Dedifferentiated amniotic fluid mesenchymal stem cell (primary cell): Measurements from ENCODE around the gene BICRA.
"Not testable (repeated sequence)": the region's sequence is repeated elsewhere in the genome, so short reads cannot be mapped to it uniquely, and the experiment has no call there.

Experiments used
- DNase-seq: peaks from one replicate; pipeline ENCODE4 v3.0.0-alpha.2; 2016; ENCODE audit errors: extremely low spot score

Gene BICRA

DNA sequence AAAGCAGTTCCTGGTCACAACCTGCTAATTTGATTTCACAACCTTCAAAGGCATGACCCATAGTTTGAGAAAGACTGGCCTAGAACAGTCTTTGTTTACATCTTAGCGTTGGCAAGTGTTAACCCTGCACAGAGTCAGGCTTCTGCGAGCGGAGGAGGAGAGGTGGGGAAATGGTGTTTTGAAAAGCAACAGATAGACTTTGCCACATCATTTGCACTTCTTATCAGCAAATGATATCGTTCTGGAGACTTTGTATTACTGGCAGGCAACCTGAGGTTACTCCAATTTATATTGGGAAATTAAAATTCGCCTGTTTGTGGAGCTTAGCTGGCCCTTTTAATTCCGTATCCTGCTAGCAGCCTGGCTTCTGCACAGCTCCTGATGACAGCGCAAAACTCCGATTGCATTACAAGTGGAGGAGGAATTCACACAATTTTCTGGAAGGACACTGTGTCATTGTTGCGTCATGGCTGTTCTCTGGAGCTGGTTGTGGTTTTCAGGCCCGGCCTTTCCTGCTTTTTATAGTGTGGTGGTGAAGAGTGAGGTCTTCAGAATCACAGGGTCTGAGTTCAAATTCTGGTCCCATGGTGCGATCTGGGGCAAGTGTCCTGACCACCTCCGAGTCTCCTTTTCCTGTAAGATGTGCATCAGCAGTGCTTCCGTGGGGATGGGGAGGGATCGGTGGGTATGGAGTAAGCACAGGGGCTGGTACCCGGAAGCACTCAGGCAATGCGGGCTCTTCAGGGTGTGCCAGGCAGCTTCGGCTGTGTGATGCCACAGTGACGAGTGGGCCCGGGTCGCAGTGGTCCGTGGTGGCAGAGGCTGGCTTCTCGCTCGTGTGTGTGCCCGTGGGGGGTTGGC lies 55.2 kb downstream of the BICRA start:
- peak; percentile 97 for DNase-seq

DNA sequence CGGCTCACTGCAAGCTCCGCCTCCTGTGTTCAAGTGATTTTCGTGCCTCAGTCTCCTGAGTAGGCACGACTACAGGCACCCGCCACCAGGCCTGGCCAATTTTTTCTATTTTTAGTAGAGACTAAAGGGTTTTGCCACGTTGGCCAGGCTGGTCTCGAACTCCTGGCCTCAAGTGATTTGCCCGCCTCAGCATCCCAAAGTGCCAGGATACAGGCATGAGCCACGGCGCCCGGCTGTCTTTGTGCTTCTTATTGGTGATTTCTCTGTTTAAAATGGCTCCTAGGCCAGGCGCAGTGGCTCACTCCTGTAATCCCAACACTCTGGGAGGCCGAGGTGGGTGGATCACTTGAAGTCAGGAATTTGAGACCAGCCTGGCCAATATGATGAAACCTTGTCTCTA lies 59.6 kb downstream of the BICRA start:
- DNase-seq, result not testable (repeated sequence)

- DNase-seq, result no peak
These were observed 61.8 kb downstream of the BICRA start for GRCh38 chr19:47670736-47671135.

DNA sequence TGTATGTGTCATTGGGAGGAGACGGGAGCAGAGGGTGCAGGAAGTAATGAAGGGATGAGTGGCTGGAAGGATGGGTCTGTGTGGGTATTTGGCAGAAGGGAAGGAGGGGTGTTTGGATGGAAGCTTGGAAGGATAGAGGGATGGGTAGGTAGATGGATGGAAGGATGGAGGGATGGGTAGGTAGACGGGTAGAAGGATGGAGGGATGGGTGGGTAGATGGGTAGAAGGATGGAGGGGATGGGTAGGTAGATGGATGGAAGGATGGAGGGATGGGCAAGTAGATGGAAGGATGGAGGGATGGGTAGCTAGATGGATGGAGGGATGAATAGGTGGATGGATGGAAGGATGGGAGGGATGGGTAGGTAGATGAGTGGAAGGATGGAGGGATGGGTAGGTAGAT lies 62.6 kb downstream of the BICRA start:
- no peak for DNase-seq

DNA sequence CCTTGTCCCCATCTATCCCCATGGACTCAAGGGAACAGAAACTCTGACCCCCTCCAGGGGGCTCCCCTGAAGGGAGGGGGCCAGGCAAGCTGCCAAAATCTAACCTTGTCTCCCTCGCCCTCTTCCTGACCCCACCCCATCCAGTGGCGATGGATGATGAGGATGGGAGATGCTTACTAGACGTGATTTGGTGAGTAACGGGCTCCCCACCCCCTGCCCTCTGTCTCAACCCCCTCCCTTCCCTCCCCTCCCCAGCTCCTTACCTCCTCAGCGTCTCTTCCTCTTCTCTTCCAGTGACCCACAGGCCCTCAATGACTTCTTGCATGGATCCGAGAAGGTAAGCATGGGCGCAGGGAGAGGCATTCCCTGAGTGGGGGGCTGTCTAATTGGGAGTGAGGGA lies 64.5 kb downstream of the BICRA start:
- DNase-seq, result no peak

GRCh38 chr19:47674548-47674947 lies 65.6 kb downstream of the BICRA start:
- no peak for DNase-seq

DNA sequence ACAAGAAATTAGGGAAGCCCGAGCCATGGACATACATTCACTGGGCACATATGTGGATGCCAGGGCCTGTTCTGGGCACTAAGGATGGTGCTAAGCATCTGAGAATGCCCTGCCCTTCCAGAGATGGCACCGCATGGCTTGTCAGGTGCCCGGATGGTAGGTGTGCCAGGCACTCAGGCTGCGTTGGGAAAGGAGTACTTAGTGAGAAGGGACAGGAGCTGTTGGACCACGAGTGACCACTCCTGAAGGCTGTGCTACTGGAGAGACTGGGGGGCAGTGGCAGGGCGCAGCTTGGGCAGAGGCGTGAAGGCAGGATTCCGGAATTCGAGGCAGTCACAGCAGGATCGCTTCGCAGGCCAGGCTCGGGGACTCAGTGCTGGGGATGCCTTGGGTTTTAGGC lies 66.3 kb downstream of the BICRA start:
- DNase-seq, result no peak

- DNase-seq, result no peak
These were observed 66.9 kb downstream of the BICRA start for GRCh38 chr19:47675859-47676258.

GRCh38 chr19:47676811-47677210 lies 67.9 kb downstream of the BICRA start:
- DNase-seq, result no peak

DNA sequence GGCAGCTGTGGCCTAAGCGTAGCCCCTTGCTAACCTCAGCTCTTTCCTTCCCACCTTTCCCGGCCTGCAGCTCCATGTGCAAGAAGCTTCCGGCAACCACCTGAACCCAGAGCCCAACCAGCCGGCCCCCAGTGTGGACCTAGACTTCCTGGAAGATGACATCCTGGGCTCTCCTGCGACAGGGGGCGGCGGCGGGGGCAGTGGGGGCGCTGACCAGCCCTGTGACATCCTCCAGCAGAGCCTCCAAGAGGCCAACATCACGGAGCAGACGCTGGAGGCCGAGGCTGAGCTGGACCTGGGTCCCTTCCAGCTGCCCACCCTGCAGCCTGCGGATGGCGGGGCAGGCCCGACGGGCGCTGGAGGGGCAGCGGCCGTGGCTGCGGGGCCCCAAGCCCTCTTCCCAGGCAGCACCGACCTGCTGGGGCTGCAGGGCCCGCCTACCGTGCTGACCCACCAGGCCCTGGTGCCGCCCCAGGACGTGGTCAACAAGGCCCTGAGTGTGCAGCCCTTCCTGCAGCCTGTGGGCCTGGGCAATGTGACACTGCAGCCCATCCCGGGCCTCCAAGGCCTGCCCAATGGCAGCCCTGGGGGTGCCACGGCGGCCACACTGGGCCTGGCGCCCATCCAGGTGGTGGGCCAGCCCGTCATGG lies 70.4 kb downstream of the BICRA start:
- DNase-seq, result no peak

DNA sequence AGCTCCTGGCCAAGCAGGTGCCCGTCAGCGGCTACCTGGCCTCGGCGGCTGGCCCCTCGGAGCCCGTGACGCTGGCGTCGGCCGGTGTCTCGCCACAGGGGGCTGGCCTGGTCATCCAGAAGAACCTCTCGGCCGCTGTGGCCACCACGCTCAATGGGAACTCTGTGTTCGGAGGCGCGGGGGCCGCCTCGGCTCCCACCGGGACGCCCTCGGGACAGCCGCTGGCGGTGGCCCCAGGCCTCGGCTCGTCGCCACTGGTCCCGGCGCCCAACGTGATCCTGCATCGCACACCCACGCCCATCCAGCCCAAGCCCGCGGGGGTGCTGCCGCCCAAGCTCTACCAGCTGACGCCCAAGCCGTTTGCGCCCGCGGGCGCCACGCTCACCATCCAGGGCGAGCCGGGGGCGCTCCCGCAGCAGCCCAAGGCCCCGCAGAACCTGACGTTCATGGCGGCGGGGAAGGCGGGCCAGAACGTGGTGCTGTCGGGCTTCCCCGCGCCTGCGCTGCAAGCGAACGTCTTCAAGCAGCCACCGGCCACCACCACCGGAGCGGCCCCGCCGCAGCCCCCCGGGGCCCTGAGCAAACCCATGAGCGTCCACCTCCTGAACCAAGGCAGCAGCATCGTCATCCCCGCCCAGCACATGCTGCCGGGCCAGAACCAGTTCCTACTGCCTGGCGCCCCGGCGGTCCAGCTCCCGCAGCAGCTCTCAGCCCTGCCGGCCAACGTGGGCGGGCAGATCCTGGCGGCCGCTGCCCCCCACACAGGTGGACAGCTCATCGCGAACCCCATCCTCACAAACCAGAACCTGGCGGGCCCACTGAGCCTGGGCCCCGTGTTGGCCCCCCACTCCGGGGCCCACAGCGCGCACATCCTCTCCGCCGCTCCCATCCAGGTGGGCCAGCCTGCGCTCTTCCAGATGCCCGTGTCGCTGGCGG lies 71.3 kb downstream of the BICRA start:
- DNase-seq, result no peak

GRCh38 chr19:47680858-47681332 lies 72.0 kb downstream of the BICRA start:
- DNase-seq, result no peak

GRCh38 chr19:47681388-47681787 lies 72.5 kb downstream of the BICRA start:
- no peak for DNase-seq

DNA sequence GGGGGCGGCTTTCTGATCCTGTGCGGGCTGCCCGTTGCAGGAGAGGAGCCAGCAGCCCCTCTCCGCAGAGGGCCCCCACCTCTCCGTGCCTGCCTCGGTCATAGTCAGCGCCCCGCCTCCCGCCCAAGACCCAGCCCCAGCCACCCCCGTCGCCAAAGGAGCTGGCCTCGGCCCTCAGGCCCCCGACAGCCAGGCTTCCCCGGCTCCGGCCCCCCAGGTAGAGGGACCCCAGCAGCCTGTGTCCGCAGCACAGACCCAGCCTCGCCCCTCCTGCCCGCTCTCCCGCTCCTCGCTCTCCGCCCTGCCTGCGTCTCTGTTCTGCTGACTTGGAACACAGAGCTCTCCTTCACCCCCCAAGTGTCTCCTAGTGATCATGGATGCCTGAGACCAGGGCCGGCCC lies 73.0 kb downstream of the BICRA start:
- no peak for DNase-seq

DNA sequence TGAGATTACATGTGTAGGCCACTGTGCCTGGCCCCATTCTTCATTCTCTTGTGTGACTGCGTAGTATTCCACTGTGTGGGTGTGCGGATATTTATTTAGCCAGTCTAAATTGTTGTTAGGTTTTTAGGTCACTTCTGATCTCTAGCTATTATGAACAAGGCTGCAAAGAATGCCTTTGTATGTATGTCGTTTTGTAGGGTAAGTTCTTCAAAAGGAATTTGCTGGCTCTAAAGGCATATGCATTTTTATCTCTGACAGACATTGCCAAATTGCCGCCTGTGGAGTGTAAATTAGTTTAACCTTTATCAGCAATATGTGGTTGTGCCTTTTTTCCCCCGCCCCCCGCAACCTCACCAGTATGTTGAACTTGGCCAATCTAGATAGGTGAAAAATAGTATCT lies 74.0 kb downstream of the BICRA start:
- DNase-seq, result no peak

- no peak for DNase-seq
These were observed 77.9 kb downstream of the BICRA start for GRCh38 chr19:47686679-47687450.

- DNase-seq, result no peak
These were observed 79.0 kb downstream of the BICRA start for GRCh38 chr19:47687906-47688305.

GRCh38 chr19:47691090-47691489 lies 82.2 kb downstream of the BICRA start:
- no peak for DNase-seq

DNA sequence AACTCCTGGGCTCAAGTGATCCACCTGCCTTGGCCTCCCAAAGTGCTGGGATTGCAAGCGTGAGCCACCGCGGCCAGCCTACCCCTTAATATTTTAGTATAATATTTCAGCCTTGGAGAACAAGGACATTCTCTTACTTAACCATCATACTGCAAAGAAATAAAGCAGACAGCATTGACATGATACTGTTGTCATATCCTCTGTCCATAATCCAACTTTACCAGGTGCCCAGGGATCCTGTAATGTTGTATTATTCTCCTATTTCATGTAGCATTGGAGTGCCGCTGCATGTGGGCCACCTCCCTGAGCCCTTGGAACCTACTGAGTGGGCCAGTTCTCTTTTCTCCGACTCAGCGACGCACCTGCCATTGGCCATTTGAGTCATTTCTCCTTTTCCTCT lies 82.8 kb downstream of the BICRA start:
- no peak for DNase-seq

GRCh38 chr19:47693489-47693888 lies 84.6 kb downstream of the BICRA start:
- no peak for DNase-seq

DNA sequence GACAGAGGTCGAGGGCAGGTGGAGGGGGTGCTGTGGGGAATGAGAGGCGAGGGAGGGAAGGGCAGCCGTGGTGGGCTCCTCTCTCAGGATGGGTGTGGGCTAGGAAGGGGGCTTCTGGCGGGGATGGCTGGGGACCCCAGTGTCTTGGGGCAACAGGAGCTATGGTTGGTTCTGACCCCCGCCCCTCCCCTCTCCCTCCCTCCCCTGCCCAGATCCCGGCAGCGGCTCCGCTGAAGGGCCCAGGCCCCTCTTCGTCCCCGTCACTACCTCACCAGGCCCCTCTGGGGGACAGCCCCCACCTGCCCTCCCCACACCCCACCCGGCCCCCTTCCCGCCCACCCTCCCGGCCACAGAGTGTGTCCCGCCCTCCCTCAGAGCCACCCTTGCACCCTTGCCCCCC lies 85.0 kb downstream of the BICRA start:
- no peak for DNase-seq
